ENCODE results near the gene BRMS1L.
"Not testable (repeated sequence)": the region's sequence is repeated elsewhere in the genome, so short reads cannot be mapped to it uniquely, and the experiment has no call there.

Gene BRMS1L, protein sequence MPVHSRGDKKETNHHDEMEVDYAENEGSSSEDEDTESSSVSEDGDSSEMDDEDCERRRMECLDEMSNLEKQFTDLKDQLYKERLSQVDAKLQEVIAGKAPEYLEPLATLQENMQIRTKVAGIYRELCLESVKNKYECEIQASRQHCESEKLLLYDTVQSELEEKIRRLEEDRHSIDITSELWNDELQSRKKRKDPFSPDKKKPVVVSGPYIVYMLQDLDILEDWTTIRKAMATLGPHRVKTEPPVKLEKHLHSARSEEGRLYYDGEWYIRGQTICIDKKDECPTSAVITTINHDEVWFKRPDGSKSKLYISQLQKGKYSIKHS

DNA sequence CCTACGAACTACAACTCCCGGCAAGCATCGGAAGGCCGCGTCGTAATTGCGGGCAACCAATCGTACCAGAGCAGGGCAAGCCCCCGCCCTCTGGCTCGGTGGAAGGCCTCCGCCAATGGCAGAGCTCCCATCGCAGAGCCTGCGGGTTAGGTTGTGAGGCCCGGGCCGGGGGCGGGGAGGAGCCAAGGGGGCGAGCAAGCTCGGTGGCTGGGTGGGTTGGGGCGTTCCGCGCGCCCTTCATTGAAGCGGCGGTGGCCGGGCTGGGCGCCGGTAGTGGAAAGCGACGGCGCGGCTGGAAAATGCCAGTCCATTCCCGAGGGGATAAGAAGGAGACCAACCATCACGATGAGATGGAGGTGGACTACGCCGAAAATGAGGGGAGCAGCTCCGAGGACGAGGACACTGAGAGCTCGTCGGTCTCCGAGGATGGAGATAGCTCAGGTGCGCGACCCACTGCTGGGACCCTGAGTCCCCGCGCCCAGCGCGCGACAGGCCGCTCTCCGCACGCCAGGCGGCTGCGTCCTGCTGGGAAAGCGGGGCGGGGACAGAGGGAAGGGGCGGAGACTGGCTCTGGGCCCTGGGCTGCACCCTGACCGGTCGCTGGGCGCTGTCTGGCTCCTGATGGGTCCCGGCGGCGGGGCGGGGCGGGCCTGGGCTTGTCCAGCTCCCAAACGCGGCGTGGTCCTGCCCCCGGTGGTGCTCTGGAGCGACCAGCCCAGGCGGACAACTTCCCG lies at the start of gene BRMS1L:
TSS of gene BRMS1L (plus strand) at position 121 of the 734 bp plus-strand sequence. CDS start at position 300, 179 bp downstream.
- FAIRE-seq = peak; percentile 69

DNA sequence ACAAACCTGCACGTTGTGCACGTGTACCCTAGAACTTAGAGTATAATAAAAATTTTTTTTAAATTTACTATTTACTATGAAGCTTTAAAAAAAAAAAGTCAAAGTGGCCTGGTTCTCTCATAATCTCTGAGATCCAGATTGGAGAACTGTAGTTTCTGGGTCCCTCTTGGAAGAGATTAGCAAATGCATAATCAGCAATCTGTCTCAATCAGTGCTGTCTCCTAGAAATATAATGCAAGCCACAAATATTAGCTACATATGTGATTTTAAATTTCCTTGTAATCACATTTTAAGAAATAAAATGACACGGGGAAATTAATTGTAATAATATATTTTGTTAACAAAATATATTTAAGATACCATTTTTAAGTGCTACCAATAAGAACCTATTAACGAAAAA lies 49.3 kb upstream of the BRMS1L start:
- FAIRE-seq = peak; percentile 38

DNA sequence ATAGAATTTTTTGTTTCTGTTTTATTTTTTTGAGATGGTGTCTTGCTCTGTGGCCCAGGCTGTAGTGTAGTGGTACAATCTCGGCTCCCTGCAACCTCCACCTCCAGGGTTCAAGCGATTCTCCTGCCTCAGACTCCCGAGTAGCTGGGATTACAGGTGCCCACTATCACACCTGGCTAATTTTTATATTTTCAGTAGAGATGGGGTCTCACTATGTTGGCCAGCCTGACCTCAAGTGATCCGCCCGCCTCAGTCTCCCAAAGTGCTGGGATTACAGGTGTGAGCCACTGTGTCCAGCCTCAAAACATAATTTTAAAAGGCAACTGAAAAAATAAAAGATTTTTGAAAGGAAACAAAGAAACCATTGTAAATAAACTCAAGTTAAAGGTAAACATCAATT lies 48.6 kb upstream of the BRMS1L start:
- not testable (repeated sequence) for FAIRE-seq

DNA sequence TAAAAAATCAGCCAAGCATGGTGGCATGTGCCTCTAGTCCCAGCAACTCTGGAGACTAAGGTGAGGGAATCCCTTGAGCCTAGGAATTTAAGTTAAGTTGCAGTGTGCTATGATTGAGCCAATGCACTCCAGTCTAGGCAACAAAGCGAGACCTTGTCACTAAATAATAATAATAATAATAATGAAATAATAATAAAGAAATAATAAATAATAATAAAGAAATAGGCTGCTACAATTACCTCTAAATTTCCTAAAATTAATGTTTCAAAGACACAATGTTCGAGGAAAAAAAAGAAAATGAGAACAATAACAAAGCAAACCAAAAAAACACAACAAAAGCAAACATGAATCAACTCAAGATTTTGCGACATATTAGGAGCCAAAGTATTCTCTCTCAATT lies 46.8 kb upstream of the BRMS1L start:
- no peak for FAIRE-seq

DNA sequence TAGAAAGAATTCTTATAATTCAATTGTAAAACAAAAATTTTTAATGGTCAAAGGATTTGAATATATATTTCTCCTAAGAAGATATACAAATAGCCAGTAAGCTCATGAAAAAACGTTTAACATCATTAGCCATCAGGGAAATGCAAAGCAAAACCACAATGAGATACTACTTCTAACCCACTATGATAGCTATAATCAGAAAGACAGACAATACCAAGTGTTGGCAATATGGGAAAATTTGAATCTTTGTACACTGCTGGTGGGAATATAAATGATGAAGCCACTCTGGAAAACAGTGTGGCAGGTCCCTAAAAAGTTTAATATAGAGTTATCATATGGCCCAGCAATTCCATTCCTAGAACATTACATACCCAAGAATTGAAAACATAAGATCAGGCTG lies 42.4 kb upstream of the BRMS1L start:
- no peak for FAIRE-seq

DNA sequence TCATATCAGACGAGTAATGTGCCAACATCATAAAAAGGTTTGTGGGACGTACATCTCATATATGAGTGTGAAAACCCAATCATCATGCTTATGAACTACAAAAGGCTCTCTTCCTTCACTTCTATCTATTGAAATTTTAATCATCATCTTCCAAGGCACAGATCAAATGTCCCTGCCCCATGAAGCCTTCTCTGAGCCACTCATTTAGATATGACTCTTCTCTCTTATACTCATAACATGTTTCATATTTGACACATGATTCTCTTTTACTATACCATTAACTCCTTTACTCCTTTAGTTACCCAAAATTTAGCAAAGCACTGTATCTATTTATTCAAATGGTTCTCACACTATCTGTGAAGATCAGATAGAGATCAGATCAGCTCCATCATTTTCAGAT lies 39.3 kb upstream of the BRMS1L start:
- no peak for FAIRE-seq

DNA sequence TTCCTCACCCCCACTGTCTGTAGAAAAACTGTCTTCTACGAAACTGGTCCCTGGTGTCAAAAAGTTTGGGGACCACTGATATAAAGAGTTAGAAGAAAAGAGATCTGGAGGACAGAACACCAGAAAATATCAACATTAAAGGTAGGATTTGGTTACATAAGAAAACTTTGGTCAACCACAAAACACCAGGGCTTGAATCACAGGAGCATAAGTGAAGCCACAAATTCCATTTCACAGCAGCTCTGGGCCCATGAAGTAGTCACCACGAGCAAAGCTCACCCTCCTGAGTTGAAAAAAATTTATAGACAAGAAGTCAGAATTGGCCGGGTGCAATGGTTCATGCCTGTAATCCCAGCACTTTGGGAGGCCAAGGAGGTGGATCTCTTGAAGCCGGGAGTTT lies 36.5 kb upstream of the BRMS1L start:
- FAIRE-seq = no peak

DNA sequence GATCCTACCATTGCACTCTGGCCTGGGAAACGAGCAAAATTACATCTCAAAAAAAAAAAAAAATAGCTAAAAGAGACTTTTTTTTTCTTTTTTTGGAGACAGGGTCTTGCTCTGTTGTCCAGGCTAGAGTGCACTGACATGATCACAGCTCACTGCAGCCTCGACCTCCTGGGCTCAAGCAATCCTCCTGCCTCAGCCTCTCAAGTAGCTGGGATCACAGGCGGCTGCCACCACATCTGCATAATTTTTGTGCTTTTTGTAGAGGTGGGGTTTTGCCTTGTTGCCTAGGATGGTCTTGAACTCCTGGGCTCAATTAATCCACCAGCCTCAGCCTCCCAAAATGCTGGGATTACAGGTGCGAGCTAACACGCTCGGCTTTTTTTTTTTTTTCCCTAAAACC lies 28.3 kb upstream of the BRMS1L start:
- no peak for FAIRE-seq

DNA sequence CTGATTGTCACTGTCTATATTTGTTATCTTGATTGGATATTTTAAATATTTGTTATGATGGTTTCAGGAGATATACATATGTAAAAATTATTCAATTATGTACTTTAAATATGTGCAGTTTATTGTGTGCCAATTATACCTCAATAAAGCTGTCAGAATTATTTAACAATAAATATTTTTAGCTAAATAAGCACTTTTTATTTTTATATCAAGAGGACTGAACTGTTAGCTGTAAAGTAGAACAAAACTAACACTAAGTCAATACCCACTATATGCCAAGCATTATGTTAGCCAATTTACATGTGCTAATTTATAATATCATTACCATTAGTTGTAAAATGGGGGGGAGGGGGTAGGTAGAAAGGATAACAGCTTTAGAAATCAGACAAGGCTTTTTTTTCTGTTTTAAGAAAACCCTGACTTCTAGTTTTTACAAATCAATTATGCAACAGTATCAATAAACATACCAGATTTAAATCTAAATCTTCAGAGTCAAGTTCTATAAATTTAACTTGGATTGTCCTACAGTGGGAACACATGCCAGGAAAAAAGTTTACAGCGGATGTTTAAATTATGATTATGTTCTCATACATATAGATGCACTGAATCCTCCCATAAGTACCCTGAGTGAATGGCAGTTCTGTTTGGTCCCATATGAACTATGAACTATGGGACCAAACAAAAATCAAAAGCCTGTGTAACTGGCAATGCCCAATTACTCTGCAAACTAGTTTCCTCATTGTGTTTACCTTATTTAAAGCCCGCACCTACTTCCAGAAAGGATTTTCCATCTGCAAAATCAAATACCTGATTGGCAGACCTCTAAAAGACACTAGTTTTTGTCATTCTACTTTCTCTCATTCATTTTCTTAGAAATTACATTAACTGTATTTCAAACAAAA lies 19.9 kb upstream of the BRMS1L start:
- no peak for FAIRE-seq

DNA sequence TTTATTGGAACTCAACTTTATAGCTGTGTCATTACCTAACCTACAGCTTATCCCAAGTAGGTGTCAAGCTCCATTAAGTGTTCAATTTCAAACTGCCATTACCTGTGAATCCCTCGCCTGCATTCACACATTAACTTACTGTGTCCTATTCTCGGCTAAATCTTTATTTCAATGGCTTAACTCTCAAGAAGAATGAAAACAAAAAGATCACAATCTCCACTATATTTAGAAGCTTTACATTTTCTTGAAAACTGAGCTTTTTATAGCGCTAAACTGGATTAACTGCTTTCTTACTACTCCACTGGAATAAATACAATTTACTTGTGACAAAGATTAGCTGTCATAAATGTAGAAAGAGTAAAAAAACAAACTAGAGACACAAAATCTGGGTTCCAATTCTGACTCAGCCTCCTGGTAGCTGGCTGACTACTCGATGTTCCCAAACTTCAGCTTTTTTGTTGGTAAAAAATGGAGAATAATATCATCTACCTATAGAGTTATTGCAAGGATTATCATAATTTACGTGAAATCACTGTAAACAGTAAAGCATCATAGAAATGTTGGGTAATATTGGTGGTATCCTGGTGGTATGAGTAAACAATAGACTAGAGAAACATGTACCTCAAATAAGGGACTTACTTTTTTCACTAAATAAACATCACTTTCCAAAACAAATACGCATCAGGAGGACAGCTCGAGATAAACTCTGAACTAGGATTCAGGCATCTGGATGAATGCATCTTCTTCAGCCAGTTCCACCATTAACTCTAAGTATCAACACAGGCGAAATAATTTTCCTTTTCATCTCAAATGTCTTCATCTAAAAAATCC lies 18.8 kb upstream of the BRMS1L start:
- no peak for FAIRE-seq

DNA sequence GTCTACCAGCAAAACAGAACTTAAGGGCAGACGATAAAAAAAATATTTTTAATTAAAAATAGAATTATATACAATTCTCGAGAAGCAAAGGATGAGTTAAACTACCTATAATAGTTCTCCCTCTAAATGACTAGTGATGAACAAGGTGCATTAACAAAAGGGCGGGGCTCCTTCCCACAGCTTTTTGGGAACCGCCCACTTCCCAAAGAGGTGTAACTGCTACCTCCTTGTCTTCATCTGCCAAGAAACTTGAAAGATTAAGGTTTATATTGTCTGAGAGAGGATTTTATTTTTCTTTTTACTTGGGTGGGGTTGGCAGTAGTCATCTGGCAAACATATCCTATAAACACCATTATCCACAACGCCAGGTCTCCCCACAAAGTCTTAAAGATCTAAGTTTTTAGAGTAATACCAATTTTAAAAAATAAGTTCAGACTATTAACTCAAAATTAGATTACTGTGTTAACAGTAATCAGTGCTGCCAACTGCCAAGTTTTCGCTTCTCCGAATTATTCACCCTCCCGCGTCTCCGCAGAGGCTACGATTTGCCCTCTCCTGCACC lies 18.0 kb upstream of the BRMS1L start:
- FAIRE-seq = no peak

DNA sequence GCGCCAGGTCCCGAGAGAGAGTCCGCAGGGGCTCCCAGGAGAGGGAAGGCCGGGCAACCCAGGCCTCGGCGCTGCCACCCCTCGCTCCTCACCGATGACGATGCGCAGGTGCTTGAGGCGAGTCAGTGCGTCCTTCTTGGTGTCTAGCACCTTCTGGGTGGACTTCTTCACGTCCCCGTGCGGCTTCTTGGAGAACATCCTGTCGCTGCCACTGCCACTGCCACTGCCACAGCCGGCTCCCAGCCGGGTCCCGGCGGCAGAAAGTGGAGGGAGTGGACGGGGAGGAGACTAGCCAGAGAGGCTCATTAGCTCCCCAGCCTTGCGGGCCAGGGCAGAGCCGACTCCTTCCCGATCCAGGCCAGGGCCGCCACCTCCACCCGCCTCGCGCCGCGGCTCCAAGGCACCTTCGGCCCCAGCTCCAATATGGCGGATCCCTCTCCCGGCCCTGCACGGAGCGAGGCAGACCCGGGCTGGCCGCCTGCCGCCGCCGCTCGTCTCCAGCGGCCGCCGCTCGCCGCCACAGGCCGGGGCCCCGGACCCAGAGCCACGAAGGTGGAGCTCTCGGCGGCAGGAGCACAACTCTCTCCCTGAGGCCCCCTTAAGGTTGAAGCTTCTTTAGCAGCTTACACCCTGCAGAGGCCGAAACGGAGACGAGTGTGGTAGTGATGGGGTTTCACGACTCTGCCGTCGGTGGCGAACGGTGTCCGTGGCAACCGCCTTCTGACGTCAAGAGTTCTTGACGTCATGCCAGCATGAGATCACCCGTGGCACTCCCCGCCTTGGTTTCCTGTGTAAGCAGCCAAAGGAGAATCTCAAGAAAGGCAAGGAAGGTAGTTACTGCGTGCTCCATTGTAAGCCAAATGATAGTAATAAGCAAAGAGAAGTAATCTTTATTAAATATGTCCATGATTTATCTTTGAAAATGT lies 17.2 kb upstream of the BRMS1L start, which contains the start of gene RALGAPA1:
TSS of gene RALGAPA1 (minus strand) at position 658 of the 926 bp plus-strand sequence. CDS start at position 198, 460 bp downstream.
- peak; percentile 62 for FAIRE-seq

DNA sequence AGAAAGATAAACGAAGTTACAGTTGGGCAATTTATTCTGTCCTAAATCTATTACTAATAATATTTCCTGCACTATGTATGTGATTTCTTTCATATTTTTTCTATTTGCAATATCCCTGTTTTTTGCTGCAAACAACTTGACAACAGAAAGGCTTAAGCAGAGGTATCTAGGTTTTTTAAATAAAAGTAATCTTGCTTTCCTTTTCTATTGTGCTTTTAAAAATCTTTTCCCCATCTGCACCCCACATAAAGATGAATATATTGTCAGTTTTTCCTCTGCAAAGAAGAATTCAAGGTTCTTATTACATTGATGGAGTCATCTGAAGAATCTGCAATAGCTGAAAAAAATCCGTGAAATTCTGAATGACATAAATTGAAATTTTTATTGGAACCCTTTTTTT lies 16.5 kb upstream of the BRMS1L start:
- no peak for FAIRE-seq

DNA sequence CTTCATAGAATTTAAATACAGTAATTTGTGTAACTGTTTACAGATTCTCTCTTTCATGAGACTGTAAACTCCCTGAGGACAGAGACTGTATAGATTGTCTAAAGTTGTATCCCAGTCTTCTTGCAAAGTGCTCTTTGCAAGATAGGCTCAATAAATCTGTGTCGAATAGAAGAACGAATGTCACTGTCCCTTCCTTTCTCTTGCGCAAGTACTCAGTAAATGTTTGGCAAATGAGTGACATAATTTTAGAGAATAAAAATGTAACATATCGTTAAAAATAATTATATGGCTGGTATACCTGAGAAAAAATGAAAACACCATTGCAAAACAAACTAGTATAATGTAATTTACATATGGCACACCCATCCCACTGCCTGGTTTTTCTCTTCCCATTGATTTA lies 15.2 kb upstream of the BRMS1L start:
- no peak for FAIRE-seq

DNA sequence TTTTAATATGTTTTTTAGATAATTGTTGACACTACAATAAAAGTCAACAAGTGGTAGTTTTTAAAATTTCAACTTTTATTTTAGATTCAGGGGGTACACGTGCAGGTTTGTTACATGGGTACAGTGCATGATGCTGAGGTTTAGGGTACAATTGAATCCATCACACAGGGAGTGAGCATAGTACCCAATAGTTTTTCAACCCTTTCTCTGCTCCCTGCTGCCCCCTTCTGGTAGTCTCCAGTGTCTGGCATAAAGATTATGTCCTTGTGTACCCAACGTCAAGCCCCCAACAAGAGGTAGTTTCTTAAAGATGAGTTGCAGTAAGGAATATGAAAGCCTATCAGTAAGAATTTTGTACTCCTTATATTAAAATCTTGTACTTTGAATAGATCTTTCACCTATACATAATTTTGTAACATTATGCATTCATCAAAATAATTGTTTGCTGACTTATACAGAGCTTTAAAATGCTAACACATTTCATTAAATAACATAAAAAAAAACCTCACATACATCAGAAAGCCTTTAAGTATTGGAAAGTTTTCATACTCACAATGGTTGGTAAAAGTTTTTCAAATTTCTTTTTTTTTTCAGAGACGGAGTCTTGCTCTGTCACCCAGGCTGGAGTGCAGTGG lies 11.7 kb upstream of the BRMS1L start:
- FAIRE-seq = no peak

DNA sequence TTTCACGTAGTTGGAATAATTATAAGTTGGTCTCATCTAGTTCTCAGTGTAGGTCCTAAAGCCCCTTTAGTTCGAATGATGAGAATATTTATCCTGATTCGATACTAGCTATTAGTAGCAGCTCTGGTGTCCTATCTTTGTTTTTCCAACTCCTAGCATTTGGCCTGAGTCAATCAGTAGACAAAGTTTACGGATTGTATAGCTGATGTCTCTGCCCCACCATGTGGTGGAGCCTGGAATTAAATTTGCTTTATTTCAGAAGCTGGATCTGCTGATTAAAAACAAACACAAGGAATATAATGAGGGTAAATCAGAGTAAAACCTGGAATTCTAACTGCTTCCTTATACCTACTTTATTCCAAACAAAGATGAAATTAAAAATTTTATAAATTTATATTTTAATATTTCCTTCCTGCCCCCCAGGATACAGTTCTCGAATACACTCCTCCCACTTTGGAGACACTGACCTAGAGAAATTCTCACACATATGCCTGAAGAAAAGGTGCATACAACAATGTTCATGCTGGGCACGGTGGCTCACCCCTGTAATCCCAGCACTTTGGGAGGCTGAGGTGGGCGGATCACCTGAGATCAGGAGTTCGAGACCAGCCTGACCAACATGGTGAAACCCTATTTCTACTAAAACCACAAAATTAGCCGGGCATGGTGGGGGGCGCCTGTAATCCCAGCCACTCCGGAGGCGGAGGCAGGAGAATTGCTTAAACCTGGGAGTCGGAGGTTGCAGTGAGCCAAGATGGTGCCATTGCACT lies 7.6 kb upstream of the BRMS1L start:
- peak; percentile 85 for FAIRE-seq

DNA sequence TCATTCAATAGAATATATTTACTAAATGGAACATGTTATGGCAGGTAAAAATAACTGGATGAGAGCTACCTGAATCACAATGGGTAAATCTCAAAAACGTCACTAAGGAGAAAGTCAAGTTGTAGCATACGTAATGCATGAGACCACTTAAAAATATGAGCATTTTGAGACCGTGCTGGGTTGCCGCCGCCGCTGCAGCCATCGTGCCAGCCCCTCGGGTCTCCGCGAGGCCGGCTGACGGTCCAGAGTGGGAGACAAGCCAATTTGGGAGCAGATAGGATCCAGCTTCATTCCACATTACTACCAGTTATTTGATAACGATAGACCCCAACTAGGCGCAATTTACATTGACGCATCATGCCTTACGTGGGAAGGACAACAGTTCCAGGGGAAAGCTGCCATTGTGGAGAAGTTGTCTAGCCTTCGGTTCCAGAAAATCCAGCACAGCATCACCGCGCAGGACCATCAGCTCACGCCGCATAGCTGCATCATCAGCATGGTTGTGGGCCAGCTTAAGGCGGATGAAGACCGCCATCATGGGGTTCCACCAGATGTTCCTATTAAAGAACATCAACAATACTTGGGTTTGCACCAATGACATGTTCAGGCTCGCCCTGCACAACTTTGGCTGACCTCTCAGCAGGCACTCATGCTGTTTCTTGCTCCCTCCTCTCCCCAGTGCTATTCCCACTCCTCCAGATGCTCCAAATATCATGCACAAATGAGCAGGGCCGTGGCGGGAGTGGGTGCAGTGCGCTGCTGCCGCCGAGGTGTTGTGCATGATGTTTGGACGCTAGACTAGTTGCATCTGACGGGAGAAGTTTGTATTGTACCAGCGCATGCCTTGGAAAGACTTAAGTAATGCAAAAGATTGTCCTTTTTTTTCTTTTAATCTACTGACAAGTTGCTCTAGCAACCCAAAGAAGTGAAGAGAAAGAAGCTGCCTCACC lies 6.3 kb upstream of the BRMS1L start:
- FAIRE-seq = no peak
